ENCODE data around the gene TSBP1. TPM values are rescaled to one million over a fixed set of nuclear protein-coding genes. Genes with fewer than 3 reads are reported as not detected.
A peak's percentile ranks its signal among the peaks of the same experiment; 100 is the strongest.

Gene TSBP1
- total and polyA plus RNA-seq, 2 of the 13 experiments (the other 11 are each of a cell fraction or from before 2014, with no cell fraction given): not detected

DNA sequence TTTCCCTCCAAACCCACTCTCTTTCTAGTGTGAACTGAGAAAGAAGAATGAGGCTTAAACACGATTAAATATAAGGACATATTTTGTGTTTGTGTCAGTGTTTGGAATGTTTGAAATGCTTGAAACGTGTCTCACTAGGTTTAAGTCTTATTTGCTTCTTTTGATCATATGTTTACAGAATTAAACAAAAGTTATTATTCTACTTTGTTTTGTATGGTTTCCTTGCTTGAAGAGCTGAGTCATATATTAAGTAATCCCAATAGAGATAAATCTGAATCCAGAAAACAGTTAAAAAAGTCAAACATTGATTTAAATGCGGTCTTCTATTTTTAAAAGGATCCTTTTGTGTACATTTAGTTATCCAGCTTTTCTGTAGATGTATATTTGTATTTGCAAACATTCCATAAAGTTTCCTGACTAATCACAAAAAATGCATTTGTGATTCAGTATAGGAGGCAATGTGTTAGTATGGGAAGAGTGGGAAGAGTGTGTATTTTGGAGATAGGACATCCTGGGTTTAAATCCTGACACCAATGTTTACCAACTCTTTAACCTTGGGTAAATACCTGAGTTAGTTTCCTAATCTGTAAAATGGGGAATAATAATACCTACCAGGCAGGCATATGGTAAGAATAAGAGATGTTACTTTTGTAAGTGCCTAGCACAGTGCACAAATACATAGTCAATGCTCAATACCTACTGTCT lies 72.9 kb downstream of the TSBP1 start (continued):
- no peak for TF ChIP-seq ZNF672 (CRISPR knock-in tag; IDR thresholded peaks at IDR 0.05)
- TF ChIP-seq NCOA2 (CRISPR knock-in tag; IDR thresholded peaks at IDR 0.05): peak; percentile 27; the same call in 1 of the 2 replicates
- no peak for TF ChIP-seq ZNF180 (CRISPR knock-in tag; IDR thresholded peaks at IDR 0.05; ENCODE audit: borderline replicate concordance, low read depth)
- TF ChIP-seq ZNF746 (CRISPR knock-in tag; IDR thresholded peaks at IDR 0.05): no peak
- no peak for TF ChIP-seq RARG (CRISPR knock-in tag; IDR thresholded peaks at IDR 0.05; ENCODE audit: low read depth)
- peak; percentile 80; the same call in 1 of the 2 replicates for TF ChIP-seq KDM1A (CRISPR knock-in tag; IDR thresholded peaks at IDR 0.05)
- no peak for TF ChIP-seq SOX13 (IDR thresholded peaks at IDR 0.05)
- TF ChIP-seq SOX13 (CRISPR knock-in tag; conservative IDR thresholded peaks at IDR 0.05 in 1 of 2, IDR thresholded peaks at IDR 0.05 in 1 of 2): peak in 1 of 2 experiments; percentile 52; a peak in 1 of 4 replicates
- TF ChIP-seq, protein P1, sequence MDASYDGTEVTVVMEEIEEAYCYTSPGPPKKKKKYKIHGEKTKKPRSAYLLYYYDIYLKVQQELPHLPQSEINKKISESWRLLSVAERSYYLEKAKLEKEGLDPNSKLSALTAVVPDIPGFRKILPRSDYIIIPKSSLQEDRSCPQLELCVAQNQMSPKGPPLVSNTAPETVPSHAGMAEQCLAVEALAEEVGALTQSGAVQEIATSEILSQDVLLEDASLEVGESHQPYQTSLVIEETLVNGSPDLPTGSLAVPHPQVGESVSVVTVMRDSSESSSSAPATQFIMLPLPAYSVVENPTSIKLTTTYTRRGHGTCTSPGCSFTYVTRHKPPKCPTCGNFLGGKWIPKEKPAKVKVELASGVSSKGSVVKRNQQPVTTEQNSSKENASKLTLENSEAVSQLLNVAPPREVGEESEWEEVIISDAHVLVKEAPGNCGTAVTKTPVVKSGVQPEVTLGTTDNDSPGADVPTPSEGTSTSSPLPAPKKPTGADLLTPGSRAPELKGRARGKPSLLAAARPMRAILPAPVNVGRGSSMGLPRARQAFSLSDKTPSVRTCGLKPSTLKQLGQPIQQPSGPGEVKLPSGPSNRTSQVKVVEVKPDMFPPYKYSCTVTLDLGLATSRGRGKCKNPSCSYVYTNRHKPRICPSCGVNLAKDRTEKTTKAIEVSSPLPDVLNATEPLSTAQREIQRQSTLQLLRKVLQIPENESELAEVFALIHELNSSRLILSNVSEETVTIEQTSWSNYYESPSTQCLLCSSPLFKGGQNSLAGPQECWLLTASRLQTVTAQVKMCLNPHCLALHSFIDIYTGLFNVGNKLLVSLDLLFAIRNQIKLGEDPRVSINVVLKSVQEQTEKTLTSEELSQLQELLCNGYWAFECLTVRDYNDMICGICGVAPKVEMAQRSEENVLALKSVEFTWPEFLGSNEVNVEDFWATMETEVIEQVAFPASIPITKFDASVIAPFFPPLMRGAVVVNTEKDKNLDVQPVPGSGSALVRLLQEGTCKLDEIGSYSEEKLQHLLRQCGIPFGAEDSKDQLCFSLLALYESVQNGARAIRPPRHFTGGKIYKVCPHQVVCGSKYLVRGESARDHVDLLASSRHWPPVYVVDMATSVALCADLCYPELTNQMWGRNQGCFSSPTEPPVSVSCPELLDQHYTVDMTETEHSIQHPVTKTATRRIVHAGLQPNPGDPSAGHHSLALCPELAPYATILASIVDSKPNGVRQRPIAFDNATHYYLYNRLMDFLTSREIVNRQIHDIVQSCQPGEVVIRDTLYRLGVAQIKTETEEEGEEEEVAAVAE (CRISPR knock-in tag; IDR thresholded peaks at IDR 0.05; ENCODE audit: borderline replicate concordance): no peak
- TF ChIP-seq MATR3 (CRISPR knock-in tag; IDR thresholded peaks at IDR 0.05): no peak
- no peak for TF ChIP-seq ZNF546 (CRISPR knock-in tag; conservative IDR thresholded peaks at IDR 0.05)
- no peak for TF ChIP-seq HMG20B (CRISPR knock-in tag; conservative IDR thresholded peaks at IDR 0.05)
- TF ChIP-seq, protein P2, sequence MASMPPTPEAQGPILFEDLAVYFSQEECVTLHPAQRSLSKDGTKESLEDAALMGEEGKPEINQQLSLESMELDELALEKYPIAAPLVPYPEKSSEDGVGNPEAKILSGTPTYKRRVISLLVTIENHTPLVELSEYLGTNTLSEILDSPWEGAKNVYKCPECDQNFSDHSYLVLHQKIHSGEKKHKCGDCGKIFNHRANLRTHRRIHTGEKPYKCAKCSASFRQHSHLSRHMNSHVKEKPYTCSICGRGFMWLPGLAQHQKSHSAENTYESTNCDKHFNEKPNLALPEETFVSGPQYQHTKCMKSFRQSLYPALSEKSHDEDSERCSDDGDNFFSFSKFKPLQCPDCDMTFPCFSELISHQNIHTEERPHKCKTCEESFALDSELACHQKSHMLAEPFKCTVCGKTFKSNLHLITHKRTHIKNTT (CRISPR knock-in tag; IDR thresholded peaks at IDR 0.05): no peak
- 0 out of 2 replicates have a peak, but pooled peaks have one; percentile 23 for TF ChIP-seq MAFF (IDR thresholded peaks at IDR 0.05; ENCODE audit: low read depth, low read length)
- TF ChIP-seq ZNF451 (CRISPR knock-in tag; IDR thresholded peaks at IDR 0.05): no peak
- TF ChIP-seq ISL2 (CRISPR knock-in tag; IDR thresholded peaks at IDR 0.05): peak; percentile 43; the same call in 1 of the 2 replicates
- TF ChIP-seq ZNF703 (CRISPR knock-in tag; IDR thresholded peaks at IDR 0.05; ENCODE audit: borderline replicate concordance): no peak
- TF ChIP-seq CCAR2 (optimal IDR thresholded peaks at IDR 0.05; ENCODE audit: low read depth, low read length): no peak
- TF ChIP-seq ZNF230 (CRISPR knock-in tag; IDR thresholded peaks at IDR 0.05): no peak
- TF ChIP-seq ZFP37 (CRISPR knock-in tag; IDR thresholded peaks at IDR 0.05; ENCODE audit: borderline replicate concordance): no peak
- TF ChIP-seq SOX5 (CRISPR knock-in tag; IDR thresholded peaks at IDR 0.05; ENCODE audit: borderline replicate concordance): peak; percentile 62; the same call in 1 of the 2 replicates

All from HepG2 (cell line).